Activated gamma-delta T cell (primary cell): ENCODE results near the gene CENPB.

Experiments
- DNase-seq: peaks from one replicate; lab custom pipeline; 2025; lab: John Stamatoyannopoulos, UW

The CENPB gene

GRCh38 chr20:3748073-3748472 is 38.5 kb downstream of the CENPB start:
- DNase-seq, result no peak

GRCh38 chr20:3747471-3747870 is 39.1 kb downstream of the CENPB start:
- no peak for DNase-seq

- DNase-seq, result no peak
Observed at GRCh38 chr20:3745686-3746173, 40.8 kb downstream of the CENPB start.

GRCh38 chr20:3744806-3745685 is 41.5 kb downstream of the CENPB start:
- no peak for DNase-seq

GRCh38 chr20:3744037-3744436 is 42.5 kb downstream of the CENPB start:
- DNase-seq, result no peak

DNA sequence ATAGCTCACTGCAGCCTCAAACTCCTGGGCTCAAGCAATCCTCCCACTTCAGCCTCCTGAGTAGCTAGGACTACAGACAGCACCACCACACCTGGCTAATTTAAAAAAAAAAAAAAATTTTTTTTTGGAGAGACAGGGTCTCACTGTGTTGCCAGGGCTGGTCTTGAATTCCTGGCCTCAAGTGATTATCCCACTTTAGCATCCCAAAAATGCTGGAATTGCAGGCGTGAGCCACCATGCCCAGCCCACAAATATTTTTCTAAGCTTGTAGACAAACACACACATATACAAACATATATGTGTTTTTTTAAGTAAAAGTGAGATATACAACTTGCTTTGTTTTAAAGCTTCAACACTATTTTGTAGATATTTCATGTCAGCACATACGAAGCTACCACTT is 43.3 kb downstream of the CENPB start:
- DNase-seq, result no peak

DNA sequence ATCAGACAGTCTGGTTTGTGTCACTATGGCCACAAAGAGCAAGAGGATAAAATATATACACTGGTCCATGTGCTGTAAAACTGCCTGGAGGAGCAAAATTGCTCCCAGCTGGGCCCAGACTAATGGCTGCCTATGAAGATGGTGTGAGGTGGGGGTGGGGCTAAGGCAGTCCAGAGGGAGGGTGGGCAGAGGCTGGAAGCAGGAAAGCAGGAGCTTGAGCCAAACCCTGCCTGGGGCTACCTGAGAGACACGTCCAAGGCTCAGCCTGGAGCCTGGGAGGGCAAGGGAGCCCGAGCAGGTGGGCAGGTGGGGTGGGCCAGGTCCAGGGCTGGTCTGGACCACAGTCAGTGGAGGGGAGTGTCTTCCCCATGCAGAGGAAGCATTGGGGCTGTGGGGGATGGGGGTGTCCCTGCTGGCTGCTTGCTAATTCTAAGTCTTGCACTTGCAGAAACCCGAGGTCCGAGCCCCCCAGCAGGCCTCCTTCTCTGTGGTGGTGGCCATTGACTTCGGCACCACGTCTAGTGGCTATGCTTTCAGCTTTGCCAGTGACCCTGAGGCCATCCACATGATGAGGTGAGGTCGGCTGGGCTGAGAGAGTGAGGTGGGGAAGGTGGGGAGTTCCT is 44.6 kb downstream of the CENPB start:
- DNase-seq, result no peak

- no peak for DNase-seq
Observed at GRCh38 chr20:3740615-3741301, 45.8 kb downstream of the CENPB start.

GRCh38 chr20:3739926-3740451 is 46.6 kb downstream of the CENPB start:
- DNase-seq, result no peak

DNA sequence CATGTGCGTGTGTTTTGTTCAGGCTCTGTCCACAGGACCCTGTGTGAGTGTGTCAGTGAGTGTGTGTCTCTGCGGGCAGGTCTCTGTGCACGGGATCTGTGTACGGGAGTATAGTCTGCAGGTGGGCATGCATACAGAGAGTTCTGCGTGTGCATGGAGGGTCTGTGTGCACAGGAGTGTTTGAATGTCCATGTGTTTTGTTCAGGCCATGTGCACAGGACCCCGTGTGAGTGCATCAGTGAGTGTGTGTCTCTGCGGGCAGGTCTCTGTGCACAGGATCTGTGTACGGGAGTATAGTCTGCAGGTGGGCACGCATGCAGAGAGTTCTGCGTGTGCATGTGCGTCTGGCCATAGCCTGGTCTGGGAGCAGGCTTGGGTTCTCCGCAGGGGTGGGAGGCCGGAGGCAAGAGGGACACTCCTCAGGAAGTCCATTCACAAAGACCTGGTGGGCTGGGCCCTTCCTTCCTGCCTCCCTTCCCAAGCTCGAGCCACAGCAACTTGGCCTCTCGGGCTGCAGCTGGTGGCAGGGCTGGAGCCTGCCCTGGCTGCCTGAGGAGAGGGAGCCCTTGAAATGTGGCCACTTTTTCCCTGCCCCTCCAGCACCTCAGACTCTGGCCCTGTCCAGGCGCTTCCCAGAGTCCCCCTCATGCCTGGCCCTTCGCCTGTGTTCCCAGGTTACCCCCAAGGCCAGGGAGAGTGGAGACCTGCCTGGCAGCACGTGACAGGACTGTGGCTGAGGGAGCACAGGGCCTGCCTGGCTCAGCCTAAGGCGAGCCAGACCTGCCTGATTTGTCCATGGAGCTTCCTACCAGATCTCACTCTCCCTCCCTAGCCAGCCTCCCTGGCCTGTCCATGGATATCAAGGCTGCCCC is 47.2 kb downstream of the CENPB start:
- no peak for DNase-seq

DNA sequence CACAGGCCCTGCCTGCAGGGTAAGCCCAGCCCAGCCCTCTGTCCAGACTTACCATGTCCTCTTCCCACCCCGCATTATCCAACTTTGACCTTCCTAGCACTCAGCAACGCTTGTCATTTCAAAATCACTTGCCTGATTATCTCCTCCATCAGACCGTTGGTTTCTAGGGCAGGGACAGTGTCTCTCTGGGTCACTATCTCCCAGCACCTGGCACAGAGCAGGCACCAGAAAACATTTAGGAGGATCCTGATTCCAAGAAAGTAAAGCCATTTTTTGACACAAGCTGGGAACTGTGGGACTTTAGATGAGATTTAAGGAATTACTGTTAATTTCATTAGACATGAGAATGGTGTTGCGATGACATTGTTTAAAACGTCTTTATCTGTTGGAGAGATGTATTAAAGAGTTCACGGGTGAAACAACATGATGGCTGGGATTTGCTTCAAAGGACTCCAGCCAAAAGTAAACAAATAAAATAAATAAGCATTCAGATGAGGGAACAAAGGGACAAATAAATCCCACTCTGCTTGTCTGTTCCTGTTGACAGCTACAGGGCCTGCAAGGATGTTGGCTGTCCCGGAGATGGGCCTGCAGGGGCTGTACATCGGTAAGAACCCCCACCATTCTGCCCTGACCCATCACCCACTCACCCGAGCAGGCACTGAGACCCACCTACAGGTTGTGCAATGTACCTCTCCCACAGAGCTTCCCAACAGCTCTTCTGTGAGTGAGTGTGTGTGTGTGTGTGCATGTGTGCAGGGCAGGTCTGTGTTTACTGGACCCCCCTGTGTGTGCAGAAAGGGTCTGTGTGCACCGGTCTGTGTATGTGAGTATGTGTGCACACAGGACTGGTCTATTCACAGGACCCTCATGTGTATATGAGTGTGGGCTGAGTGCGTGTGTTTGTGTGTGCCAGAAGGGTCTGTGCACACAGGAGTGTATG is 48.2 kb downstream of the CENPB start:
- no peak for DNase-seq

DNA sequence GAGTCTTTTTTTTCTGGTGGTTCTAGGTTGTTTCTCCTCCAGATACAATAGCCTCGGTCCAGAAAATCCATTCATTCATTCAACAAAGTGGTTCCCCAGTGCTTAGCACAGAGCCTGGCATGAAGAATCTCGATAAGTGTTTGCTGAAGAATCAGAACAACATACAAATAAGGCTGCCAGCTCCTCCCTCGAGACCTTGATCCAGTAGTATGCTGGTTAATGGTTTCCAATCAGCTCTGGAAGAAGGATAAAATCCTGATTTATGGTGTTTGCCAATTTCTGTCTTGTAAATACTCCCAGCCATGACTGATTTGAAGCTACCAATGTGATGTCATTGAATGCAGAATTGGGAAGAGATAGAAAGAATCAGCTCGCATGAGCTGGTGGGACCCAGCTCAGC is 50.8 kb downstream of the CENPB start:
- DNase-seq, result no peak

GRCh38 chr20:3734111-3734843 is 52.3 kb downstream of the CENPB start:
- no peak for DNase-seq
